Smooth muscle cell (in vitro differentiated cells): ENCODE measurements around the gene ARHGEF17. TPM values are rescaled to one million over a fixed set of nuclear protein-coding genes. Genes with fewer than 3 reads are reported as not detected.

Experiments used
- DNase-seq: peaks from one replicate; lab custom pipeline; 2025; ENCODE audit not compliant: unreplicated experiment; lab: John Stamatoyannopoulos, UW
- H2AFZ ChIP-seq: fragments of 200-600 bp; sonication (generic); 2 replicates; pipeline ENCODE4 v1.6.0; 2016; ENCODE audit warnings: antibody characterized with exemption, low read depth, mild to moderate bottlenecking
- H3F3A ChIP-seq: fragments of 200-600 bp; sonication (generic); 2 replicates; pipeline ENCODE4 v1.6.0; 2017; ENCODE audit warnings: antibody characterized with exemption, low read depth
- H3K27ac ChIP-seq: fragments of 200-600 bp; sonication (generic); 2 replicates; pipeline ENCODE4 v1.5.1; 2016; ENCODE audit warnings: low read depth, mild to moderate bottlenecking
- H3K27me3 ChIP-seq: fragments of 200-600 bp; sonication (generic); 2 replicates; pipeline ENCODE4 v1.6.1; 2016; ENCODE audit warnings: low read depth, mild to moderate bottlenecking
- H3K36me3 ChIP-seq: fragments of 200-600 bp; sonication (generic); 2 replicates; pipeline ENCODE4 v1.5.1; 2016; ENCODE audit warnings: low read depth
- H3K4me1 ChIP-seq: fragments of 200-600 bp; sonication (generic); 2 replicates; pipeline ENCODE4 v1.5.1; 2016; ENCODE audit warnings: low read depth
- H3K4me2 ChIP-seq: fragments of 200-600 bp; sonication (generic); 2 replicates; pipeline ENCODE4 v1.6.0; 2016; ENCODE audit warnings: mild to moderate bottlenecking
- H3K4me3 ChIP-seq: fragments of 200-600 bp; sonication (generic); 2 replicates; pipeline ENCODE4 v1.5.1; 2016; ENCODE audit warnings: mild to moderate bottlenecking
- H3K79me2 ChIP-seq: fragments of 200-600 bp; sonication (generic); 2 replicates; pipeline ENCODE4 v1.6.0; 2016; ENCODE audit warnings: low read depth, mild to moderate bottlenecking
- H3K9ac ChIP-seq: fragments of 200-600 bp; sonication (generic); 2 replicates; pipeline ENCODE4 v1.6.0; 2016; ENCODE audit warnings: low read depth
- H3K9me3 ChIP-seq: fragments of 200-600 bp; sonication (generic); replicated peaks from 2 replicates; pipeline ENCODE4 v1.5.1; 2016; ENCODE audit warnings: low read depth
- H4K20me1 ChIP-seq: fragments of 200-600 bp; sonication (generic); 2 replicates; pipeline ENCODE4 v1.6.0; 2016; ENCODE audit warnings: low read depth
- CTCF ChIP-seq: fragments of 200-600 bp; sonication (generic); IDR thresholded peaks from 2 replicates; pipeline ENCODE4 v1.5.1; 2017; ENCODE audit warnings: borderline replicate concordance, mild to moderate bottlenecking, antibody characterized with exemption; ENCODE audit not compliant: insufficient read depth, poor library complexity, severe bottlenecking
- WGBS: methylation state at CpG from one replicate; pipeline ENCODE4 v1.1.7; 2016; ENCODE audit warnings: low lambda C conversion rate; 5-methylcytosine and 5-hydroxymethylcytosine counted together
- polyA plus RNA-seq: library from polyadenylated mRNA; unstranded; fragments of >200 nt; fragmentation: Nextera tagmentation; extraction: Ambion mirVana; gene quantifications from 2 replicates; pipeline ENCODE4 v1.2.1, GENCODE V29; 2016
- total RNA-seq: library from RNA; depleted of rRNA; stranded (reverse); fragments of >200 nt; gene quantifications from 2 replicates; pipeline ENCODE4 v1.2.3, GENCODE V29; 2014

The ARHGEF17 gene
- total and polyA plus RNA-seq, 2 experiments from 2014 or later: 18.0 to 27.8 TPM

- H3K4me1 ChIP-seq: peaks cover 5% of the 10 kb centered on the region
- H2AFZ ChIP-seq: no peak overlapping the region
- no peaks in the 10 kb centered on the region for H3K27me3 ChIP-seq
- peaks cover 18% of the 10 kb centered on the region for H3K79me2 ChIP-seq
- H4K20me1 ChIP-seq: peaks cover 91% of the 10 kb centered on the region
- peak overlapping the region; percentile 25 for H3K4me2 ChIP-seq
- H3K27ac ChIP-seq: peak overlapping the region; percentile 44
- H3K9ac ChIP-seq: no peak overlapping the region
- WGBS: 65% methylated on average over 20 of the region's 21 CpGs
- DNase-seq: no peak
- no peak for TF ChIP-seq CTCF
- H3F3A ChIP-seq: no peaks in the 10 kb centered on the region
- no peaks in the 10 kb centered on the region for H3K36me3 ChIP-seq
- no peaks in the 10 kb centered on the region for H3K9me3 ChIP-seq
- no peak overlapping the region for H3K4me3 ChIP-seq
Measured at GRCh38 chr11:73384872-73385689, 77.0 kb downstream of the ARHGEF17 start.

- Histone ChIP-seq H3K4me1 (peaks cover 5% of the 10 kb centered on the region), H3K79me2 (peaks cover 17% of the 10 kb centered on the region), H3K9ac (no peak overlapping the region), H3K27ac (peak overlapping the region; percentile 44), H3K9me3 (no peaks in the 10 kb centered on the region), H3K4me2 (peak overlapping the region; percentile 25), H4K20me1 (peaks cover 91% of the 10 kb centered on the region), H3K4me3 (no peak overlapping the region), H3F3A (no peaks in the 10 kb centered on the region), H2AFZ (no peak overlapping the region), H3K27me3 (no peaks in the 10 kb centered on the region), H3K36me3 (no peaks in the 10 kb centered on the region)
- WGBS: 83% methylated on average over 8 of the region's 8 CpGs
- no peak for TF ChIP-seq CTCF
- no peak for DNase-seq
Measured at GRCh38 chr11:73386016-73386415, 77.9 kb downstream of the ARHGEF17 start.

GRCh38 chr11:73386546-73386945, 78.5 kb downstream of the ARHGEF17 start:
- peaks cover 17% of the 10 kb centered on the region for H3K79me2 ChIP-seq
- no peak overlapping the region for H2AFZ ChIP-seq
- peaks cover 5% of the 10 kb centered on the region for H3K4me1 ChIP-seq
- no peaks in the 10 kb centered on the region for H3K9me3 ChIP-seq
- TF ChIP-seq CTCF: no peak
- no peak overlapping the region for H3K4me3 ChIP-seq
- no peaks in the 10 kb centered on the region for H3K27me3 ChIP-seq
- no peak for DNase-seq
- no peaks in the 10 kb centered on the region for H3F3A ChIP-seq
- H3K36me3 ChIP-seq: no peaks in the 10 kb centered on the region
- 90% methylated on average over 8 of the region's 8 CpGs for WGBS
- H3K4me2 ChIP-seq: peak overlapping the region; percentile 25
- peaks cover 87% of the 10 kb centered on the region for H4K20me1 ChIP-seq
- H3K9ac ChIP-seq: no peak overlapping the region
- no peak overlapping the region for H3K27ac ChIP-seq
